ENCODE measurements around the gene SYNPO2. TPM values are rescaled to one million over a fixed set of nuclear protein-coding genes. Genes with fewer than 3 reads are reported as not detected.
A peak's percentile ranks its signal among the peaks of the same experiment; 100 is the strongest.

The SYNPO2 gene
- total and polyA plus RNA-seq, 2 of the 13 experiments (the other 11 are each of a cell fraction or from before 2014, with no cell fraction given): not detected

DNA sequence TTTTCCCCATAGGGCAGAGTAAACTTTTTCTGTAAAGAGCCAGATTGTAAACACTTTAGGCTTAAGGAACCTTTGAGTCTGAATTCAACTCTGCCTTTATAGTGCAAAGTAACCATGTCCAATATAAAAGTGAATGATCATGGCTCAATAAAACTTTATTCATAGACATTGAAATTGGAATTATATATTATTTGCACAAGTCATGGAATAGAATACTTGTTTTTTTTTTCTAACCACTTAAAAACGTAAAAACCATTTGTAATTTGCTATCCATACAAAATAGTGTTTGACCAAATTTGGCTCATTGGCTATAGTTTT is 192.8 kb downstream of the SYNPO2 start:
- ChIA-PET CTCF (ENCODE audit: low intra/inter-chr PET ratio, low total read pairs) (no interaction called here), POLR2A (interaction anchor here (1.0 to 1.1 kb wide), 2 partner anchors 22 to 132 kb away, joined by 3 to 7 read pairs; partner anchors contain the start of gene USP53)
- intact Hi-C loops (cut with micrococcal nuclease; ENCODE audit: unreplicated experiment) (no loop called here), in situ Hi-C loops (cut with HindIII; ENCODE audit: extremely low pct_ligation_motif_present, low pct_unique_long_range_greater_than_20kb) (no loop called here)
- Histone ChIP-seq H3K36me3 (replicated peaks in 1 of 2; ENCODE audit: control insufficient read depth in 1 of 2, insufficient read depth in 2 of 2, low read length in 2 of 2) (no peaks in the 10 kb centered on the region), H3K4me1 (ENCODE audit: insufficient read depth, low read length) (peaks cover 34% of the 10 kb centered on the region), H3K9ac (ENCODE audit: insufficient read depth, low read depth, low read length) (peak overlapping the region; percentile 50), H4K20me1 (ENCODE audit: insufficient read depth, low read length) (no peaks in the 10 kb centered on the region), H2AFZ (ENCODE audit: low read length) (no peak overlapping the region), H3K4me3 (replicated peaks in 1 of 3; ENCODE audit: insufficient read depth in 1 of 3, low read depth in 2 of 3, low read length in 3 of 3) (no peak overlapping the region), H3K4me2 (ENCODE audit: low read depth, low read length) (peak overlapping the region; percentile 61; the same call in 1 of the 2 replicates), H3K27me3 (ENCODE audit: control insufficient read depth in 1 of 2, insufficient read depth in 2 of 2, low read length in 2 of 2) (no peaks in the 10 kb centered on the region), H3K27ac (ENCODE audit: extremely low read length, insufficient read depth, low read length) (peak overlapping the region; percentile 60), H3K79me2 (ENCODE audit: insufficient read depth, low read length) (no peaks in the 10 kb centered on the region), H3K9me3 (ENCODE audit: low read length) (no peaks in the 10 kb centered on the region)
- BruUV-seq (replicated peaks): no TSS peak
- FAIRE-seq (no peak), ATAC-seq (no peak), DNase-seq (ENCODE audit: low spot score) (no peak)
- WGBS (ENCODE audit: low lambda C conversion rate): 56% methylated on average over 1 of the region's 1 CpG
- TF ChIP-seq ZBTB40 (IDR thresholded peaks at IDR 0.05): peak; percentile 65
- no peak for TF ChIP-seq ZBTB40 (CRISPR knock-in tag; IDR thresholded peaks at IDR 0.05)
- TF ChIP-seq CHD2 (IDR thresholded peaks at IDR 0.05; ENCODE audit: low read depth, low read length): no peak

Measured in HepG2 (cell line).